CD14-positive monocyte (primary cell): ENCODE measurements around the gene NONO. TPM values are rescaled to one million over a fixed set of nuclear protein-coding genes. Genes with fewer than 3 reads are reported as not detected.

Experiments
- polyA plus RNA-seq, 3 donors: library from polyadenylated mRNA; depleted of rRNA in 1 of 3; unstranded in 2 of 3; stranded (reverse) in 1 of 3; fragments of 300-500 nt in 2 of 3; fragments of >200 nt in 1 of 3; fragmentation: Illumina TruSeq in 2 of 3; gene quantifications; 1 replicate in 2 of 3; 2 replicates in 1 of 3; pipeline ENCODE4 v1.2.3, GENCODE V29; 2012 to 2021

Gene NONO
- polyA plus RNA-seq, 3 donors, result 111 to 133 (median 122) TPM

Other genes starting within 250 kb of the NONO start
- gene SNX12, start 215.3 kb upstream of the NONO start, polyA plus RNA-seq, result 10 to 100 TPM in 1 of 3 donors, 1 to 10 TPM in 2; 4.2 to 12.9 (median 5.0) TPM
- 1 to 10 TPM; 1.4 to 9.2 (median 1.5) TPM for gene FOXO4, start 187.8 kb upstream of the NONO start, polyA plus RNA-seq
- 1 to 10 TPM in 1 of 3 donors, not detected in 2; 3.8 TPM for gene CXorf65, start 176.9 kb upstream of the NONO start, polyA plus RNA-seq
- 100 to 1,000 TPM in 1 of 3 donors, 10 to 100 TPM in 2; 48.3 to 105 (median 94.5) TPM for gene IL2RG, start 172.1 kb upstream of the NONO start, polyA plus RNA-seq
- 10 to 100 TPM in 1 of 3 donors, 1 to 10 TPM in 2; 2.4 to 17.8 (median 5.0) TPM for gene MED12, start 165.0 kb upstream of the NONO start, polyA plus RNA-seq
- under 1 TPM in 2 of 3 donors, not detected in 1; 0.05 to 0.80 TPM for gene NLGN3, start 138.8 kb upstream of the NONO start, polyA plus RNA-seq
- not detected for gene GJB1, start 60.4 kb upstream of the NONO start, polyA plus RNA-seq
- 10 to 100 TPM in 1 of 3 donors, 1 to 10 TPM in 2; 3.9 to 13.2 (median 4.8) TPM for gene ZMYM3, start 29.5 kb upstream of the NONO start, polyA plus RNA-seq
- 1 to 10 TPM in 1 of 3 donors, not detected in 2; 1.2 TPM for gene ITGB1BP2, start 18.1 kb downstream of the NONO start, polyA plus RNA-seq
- 10 to 100 TPM in 1 of 3 donors, 1 to 10 TPM in 2; 4.0 to 19.7 (median 5.2) TPM for gene TAF1, start 82.7 kb downstream of the NONO start, polyA plus RNA-seq
- gene OGT, start 249.5 kb downstream of the NONO start, polyA plus RNA-seq, result 100 to 1,000 TPM in 1 of 3 donors, 10 to 100 TPM in 2; 11.7 to 310 (median 14.0) TPM